Testis (tissue), 2 donors: ENCODE data around the gene TTC28.

Experiments
- CTCF ChIP-seq, 3 experiments: fragments of 450-650 bp in 2 of 3; fragments of 200-600 bp in 1 of 3; sonication (generic) in 1 of 3; IDR thresholded peaks; one replicate each; pipeline ENCODE4 v1.5.1; 2016 to 2019; ENCODE audit warnings: antibody characterized with exemption in 3 of 3, mild to moderate bottlenecking in 2 of 3, moderate library complexity in 1 of 3
- POLR2A ChIP-seq: fragments of 450-650 bp; IDR thresholded peaks from one replicate; pipeline ENCODE4 v1.6.1; 2017; ENCODE audit warnings: antibody characterized with exemption, mild to moderate bottlenecking, moderate library complexity

DNA sequence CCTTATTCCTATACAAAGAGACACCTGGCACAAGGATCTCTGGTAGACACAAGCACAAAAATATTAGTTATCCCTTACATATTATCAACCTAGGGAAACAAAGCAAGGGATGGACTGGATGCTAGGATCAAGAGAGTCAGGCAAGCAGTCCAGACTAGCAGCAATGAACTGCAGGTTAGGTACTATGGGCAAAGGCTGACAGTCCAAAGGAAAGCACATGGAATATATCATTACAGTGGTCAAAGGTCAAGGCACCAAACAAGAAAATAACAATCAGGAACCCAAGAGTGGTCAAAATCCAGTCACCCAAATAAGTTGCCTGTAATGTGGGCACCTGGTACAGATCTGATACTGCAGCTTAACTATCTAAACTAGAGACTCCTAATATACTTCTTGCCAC, 77.7 kb downstream of the TTC28 start:
- TF ChIP-seq CTCF (IDR thresholded peaks at IDR 0.05) (no peak), POLR2A (no peak)
